Stimulated activated CD8-positive, alpha-beta memory T cell treated with anti-CD3 and anti-CD28 coated beads, Interleukin-12 subunit alpha, Interleukin-12 subunit beta, amount 100 ng/mL, for 1 hour (primary cell): ENCODE measurements around the gene CEACAM8.
"Not testable (repeated sequence)": the region's sequence is repeated elsewhere in the genome, so short reads cannot be mapped to it uniquely, and the experiment has no call there.

ENCODE experiments used
- DNase-seq: peaks from one replicate; pipeline ENCODE4 v3.0.0-alpha.2; 2020; ENCODE audit warnings: low read depth

CEACAM8 gene

GRCh38 chr19:42594617-42595489, at the start of gene CEACAM8:
CEACAM8 (minus strand) TSS chr19:42594924; CDS start chr19:42594828, 96 bp downstream.
- DNase-seq, result no peak

- not testable (repeated sequence) for DNase-seq
Measured at GRCh38 chr19:42639324-42640092, 44.8 kb upstream of the CEACAM8 start.

- no peak for DNase-seq
Measured at GRCh38 chr19:42635233-42635539, 40.5 kb upstream of the CEACAM8 start.

GRCh38 chr19:42634409-42635232, 39.9 kb upstream of the CEACAM8 start:
- peak; percentile 6 for DNase-seq

- no peak for DNase-seq
Measured at GRCh38 chr19:42629191-42629590, 34.5 kb upstream of the CEACAM8 start.

GRCh38 chr19:42628411-42629140, 33.9 kb upstream of the CEACAM8 start:
- no peak for DNase-seq

- no peak for DNase-seq
Measured at GRCh38 chr19:42627916-42628315, 33.2 kb upstream of the CEACAM8 start.

GRCh38 chr19:42626181-42626580, 31.5 kb upstream of the CEACAM8 start:
- no peak for DNase-seq

GRCh38 chr19:42619271-42619670, 24.5 kb upstream of the CEACAM8 start:
- no peak for DNase-seq

GRCh38 chr19:42613666-42614065, 18.9 kb upstream of the CEACAM8 start:
- no peak for DNase-seq

GRCh38 chr19:42610401-42610915, 15.7 kb upstream of the CEACAM8 start:
- DNase-seq, result not testable (repeated sequence)

- DNase-seq, result no peak
Measured at GRCh38 chr19:42606660-42607351, 12.1 kb upstream of the CEACAM8 start.

- DNase-seq, result no peak
Measured at GRCh38 chr19:42601811-42602443, 7.2 kb upstream of the CEACAM8 start.

GRCh38 chr19:42596391-42597072, 1.8 kb upstream of the CEACAM8 start:
- DNase-seq, result peak; percentile 11

GRCh38 chr19:42595550-42596172, 937 bp upstream of the CEACAM8 start:
- DNase-seq, result no peak

- DNase-seq, result no peak
Measured at GRCh38 chr19:42589792-42590191, 4.9 kb downstream of the CEACAM8 start.

- DNase-seq, result no peak
Measured at GRCh38 chr19:42584466-42584865, 10.3 kb downstream of the CEACAM8 start.

GRCh38 chr19:42577016-42577415, 17.7 kb downstream of the CEACAM8 start:
- DNase-seq, result no peak

GRCh38 chr19:42576241-42576640, 18.5 kb downstream of the CEACAM8 start:
- no peak for DNase-seq
